GM18520 (cell line): Measurements from ENCODE around the gene C10orf67.

ENCODE experiments used
- ATAC-seq: cut with Tn5 transposase; IDR thresholded peaks from one replicate; pipeline ENCODE4 v1.9.1; 2021; ENCODE audit not compliant: unreplicated experiment

Gene C10orf67

GRCh38 chr10:23199768-23200511 lies 144.7 kb downstream of the C10orf67 start:
- no peak for ATAC-seq

- ATAC-seq: no peak
These were observed 145.4 kb downstream of the C10orf67 start for GRCh38 chr10:23198940-23199767.

- ATAC-seq: no peak
These were observed 146.0 kb downstream of the C10orf67 start for GRCh38 chr10:23198610-23198939.

- no peak for ATAC-seq
These were observed 147.2 kb downstream of the C10orf67 start for GRCh38 chr10:23197416-23197861.

GRCh38 chr10:23196915-23197314 lies 147.7 kb downstream of the C10orf67 start:
- no peak for ATAC-seq

- no peak for ATAC-seq
These were observed 148.6 kb downstream of the C10orf67 start for GRCh38 chr10:23195846-23196600.

GRCh38 chr10:23194966-23195845 lies 149.4 kb downstream of the C10orf67 start:
- no peak for ATAC-seq

GRCh38 chr10:23194471-23194965 lies 150.1 kb downstream of the C10orf67 start:
- no peak for ATAC-seq

- ATAC-seq: no peak
These were observed 151.0 kb downstream of the C10orf67 start for GRCh38 chr10:23193435-23194074.

- ATAC-seq: no peak
These were observed 151.7 kb downstream of the C10orf67 start for GRCh38 chr10:23192712-23193434.

- ATAC-seq: no peak
These were observed 152.6 kb downstream of the C10orf67 start, which contains the start of gene PTF1A for GRCh38 chr10:23191764-23192711. PTF1A (plus strand) TSS chr10:23192312; CDS start chr10:23192531, 219 bp downstream.

GRCh38 chr10:23190872-23191763 lies 153.5 kb downstream of the C10orf67 start:
- ATAC-seq: no peak

- ATAC-seq: no peak
These were observed 155.6 kb downstream of the C10orf67 start for GRCh38 chr10:23189024-23189423.

GRCh38 chr10:23187155-23187554 lies 157.4 kb downstream of the C10orf67 start:
- no peak for ATAC-seq

- ATAC-seq: no peak
These were observed 157.9 kb downstream of the C10orf67 start for GRCh38 chr10:23186697-23187096.

- ATAC-seq: no peak
These were observed 158.4 kb downstream of the C10orf67 start for GRCh38 chr10:23186178-23186577.

- no peak for ATAC-seq
These were observed 169.6 kb downstream of the C10orf67 start for GRCh38 chr10:23174977-23175512.
